Measurements from ENCODE around the gene SH3BGRL.
"Not testable (repeated sequence)": the region's sequence is repeated elsewhere in the genome, so short reads cannot be mapped to it uniquely, and the experiment has no call there.

SH3BGRL gene

GRCh38 chrX:81259020-81259713 is 57.3 kb downstream of the SH3BGRL start:
- in situ Hi-C loops (cut with MboI; ENCODE audit: low sequenced_read_pairs): no loop called here

DNA sequence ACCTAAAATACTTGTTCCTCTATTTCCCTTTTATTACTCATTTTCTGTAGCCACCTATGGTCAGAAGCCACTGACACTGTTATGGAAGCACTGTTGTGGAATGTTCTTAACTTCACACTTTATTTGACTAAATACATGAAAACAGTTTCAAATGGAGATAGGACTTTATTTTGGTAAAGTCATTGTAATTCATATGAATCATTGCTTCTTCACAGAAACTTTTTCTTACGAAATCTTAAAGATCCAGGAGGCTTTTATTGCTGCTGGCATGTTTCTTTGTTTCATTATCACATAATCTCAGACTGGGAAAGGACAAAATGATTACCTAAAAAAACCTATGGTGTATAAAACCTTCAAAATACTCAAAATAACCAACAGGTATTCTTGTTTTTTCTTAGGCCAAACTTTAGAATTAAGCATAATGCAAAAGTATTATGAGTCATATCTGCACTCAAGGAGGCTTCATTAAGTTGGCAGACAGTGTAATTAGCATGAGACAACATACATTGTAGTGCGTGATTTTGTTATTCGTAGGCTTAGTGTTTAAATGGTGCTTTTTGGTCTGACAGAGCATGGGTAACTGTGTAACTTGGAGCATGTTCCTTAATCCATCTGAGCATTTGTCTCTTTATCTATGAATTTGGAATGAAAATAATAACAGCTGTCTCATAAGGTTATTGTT is 58.0 kb downstream of the SH3BGRL start:
- in situ Hi-C loops (cut with MboI; ENCODE audit: low sequenced_read_pairs): no loop called here

DNA sequence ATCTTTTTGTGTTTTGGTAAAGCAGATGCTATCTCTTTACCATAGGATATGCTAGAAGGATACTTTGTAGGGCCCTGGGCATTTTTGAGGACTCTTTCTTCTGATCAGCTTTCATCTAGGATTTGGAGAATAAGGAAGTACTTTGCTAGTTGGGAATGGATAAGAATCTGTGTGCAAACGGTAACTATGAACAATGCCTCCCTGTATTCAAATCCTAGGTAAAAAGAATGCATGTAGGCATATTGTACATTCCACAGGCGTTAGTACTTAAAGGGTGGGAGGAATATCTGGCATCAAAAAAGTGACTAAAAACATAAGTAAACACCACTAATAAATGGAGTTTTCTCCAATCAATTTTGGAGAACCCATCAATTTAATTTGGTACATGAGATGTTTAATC is 59.7 kb downstream of the SH3BGRL start:
- in situ Hi-C loops (cut with MboI; ENCODE audit: low sequenced_read_pairs): no loop called here

GRCh38 chrX:81263059-81263458 is 61.2 kb downstream of the SH3BGRL start:
- in situ Hi-C loops (cut with MboI; ENCODE audit: low sequenced_read_pairs): no loop called here

GRCh38 chrX:81278616-81279015 is 76.7 kb downstream of the SH3BGRL start:
- in situ Hi-C loops (cut with MboI; ENCODE audit: low sequenced_read_pairs): no loop called here

GRCh38 chrX:81280148-81280547 is 78.2 kb downstream of the SH3BGRL start:
- in situ Hi-C loops (cut with MboI; ENCODE audit: low sequenced_read_pairs): no loop called here

DNA sequence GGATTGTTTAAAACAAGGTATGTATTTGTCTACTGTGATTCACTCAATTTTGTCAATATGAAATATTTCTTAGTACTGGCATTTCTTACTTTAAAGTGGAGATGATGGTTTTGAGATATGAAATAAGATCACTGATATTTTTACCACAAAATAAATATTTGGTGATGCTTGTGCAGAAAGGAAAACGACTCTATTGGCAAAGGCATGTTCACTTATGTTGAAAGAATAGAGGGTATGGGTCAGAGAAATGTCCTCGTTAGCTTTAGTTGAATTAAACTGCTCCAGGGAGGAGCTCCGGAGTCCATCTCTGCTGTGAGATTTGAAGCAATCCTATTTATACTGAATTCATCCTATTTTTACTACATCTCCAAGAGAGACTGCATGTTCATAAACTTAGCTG is 84.2 kb downstream of the SH3BGRL start:
- in situ Hi-C loops (cut with MboI; ENCODE audit: low sequenced_read_pairs): no loop called here

DNA sequence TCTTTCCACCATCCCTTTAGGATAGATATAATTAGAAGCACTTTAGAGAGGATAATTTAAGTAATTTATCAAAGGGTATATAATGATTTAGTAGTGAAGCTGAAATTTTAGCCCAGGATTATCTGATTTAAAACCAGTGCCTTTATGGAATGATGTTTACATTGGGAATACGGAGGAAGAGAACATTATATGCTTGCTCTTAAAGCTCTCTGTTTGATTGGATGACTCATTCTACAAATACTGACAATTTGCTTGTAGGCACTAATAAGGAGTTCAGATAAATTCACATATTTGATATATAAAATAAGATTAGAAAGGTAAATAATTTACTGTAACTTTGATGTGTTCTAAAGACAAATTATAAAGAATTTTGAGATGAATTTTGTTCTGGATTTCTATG is 84.7 kb downstream of the SH3BGRL start:
- in situ Hi-C loops (cut with MboI; ENCODE audit: low sequenced_read_pairs): no loop called here

DNA sequence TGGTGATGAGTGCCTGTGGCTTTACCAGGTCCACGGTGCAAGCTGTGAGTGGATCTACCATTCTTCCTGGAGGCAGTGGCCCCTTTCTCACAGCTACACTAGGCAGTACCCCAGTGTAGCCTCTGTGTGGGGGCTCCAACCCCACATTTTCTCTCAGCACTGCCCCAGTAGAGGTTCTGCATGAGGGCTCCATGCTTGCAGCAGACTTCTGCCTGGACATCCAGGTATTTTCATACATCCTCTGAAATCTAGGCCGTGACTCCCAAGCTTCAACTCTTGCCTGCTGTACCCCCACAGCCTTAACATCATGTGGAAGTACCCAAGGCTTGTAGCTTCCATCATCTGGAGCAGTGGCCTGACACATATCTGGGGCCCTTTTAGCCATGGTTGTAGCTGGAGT is 90.1 kb downstream of the SH3BGRL start:
- in situ Hi-C loops (cut with MboI; ENCODE audit: low sequenced_read_pairs): no loop called here

- in situ Hi-C loops (cut with MboI; ENCODE audit: low sequenced_read_pairs): no loop called here
Measured at GRCh38 chrX:81294101-81294500, 92.2 kb downstream of the SH3BGRL start.

GRCh38 chrX:81301877-81302276 is 100.0 kb downstream of the SH3BGRL start:
- in situ Hi-C loops (cut with MboI; ENCODE audit: low sequenced_read_pairs): no loop called here

DNA sequence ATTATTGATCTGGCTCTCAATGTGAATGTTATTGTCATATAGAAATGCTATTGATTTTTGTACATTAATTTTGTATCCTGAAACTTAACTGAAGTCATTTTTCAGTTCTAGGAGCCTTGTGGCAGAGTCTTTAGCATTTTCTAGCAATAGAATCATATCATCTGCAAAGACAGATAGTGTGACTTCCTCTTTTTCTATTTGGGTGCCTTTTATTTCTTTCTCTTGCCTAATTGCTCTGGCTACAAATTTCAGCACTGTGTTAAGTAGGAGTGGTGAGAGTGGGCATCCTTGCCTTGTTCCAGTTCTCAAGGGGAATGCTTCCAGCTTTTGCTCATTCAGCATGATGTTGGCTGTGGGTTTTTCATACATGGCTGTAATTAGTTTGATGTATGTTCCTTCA is 102.7 kb downstream of the SH3BGRL start:
- in situ Hi-C loops (cut with MboI; ENCODE audit: low sequenced_read_pairs): no loop called here

- in situ Hi-C loops (cut with MboI; ENCODE audit: low sequenced_read_pairs): no loop called here
Measured at GRCh38 chrX:81305240-81305639, 103.3 kb downstream of the SH3BGRL start.

- in situ Hi-C loops (cut with MboI; ENCODE audit: low sequenced_read_pairs): no loop called here
Measured at GRCh38 chrX:81308086-81308829, 106.4 kb downstream of the SH3BGRL start.

DNA sequence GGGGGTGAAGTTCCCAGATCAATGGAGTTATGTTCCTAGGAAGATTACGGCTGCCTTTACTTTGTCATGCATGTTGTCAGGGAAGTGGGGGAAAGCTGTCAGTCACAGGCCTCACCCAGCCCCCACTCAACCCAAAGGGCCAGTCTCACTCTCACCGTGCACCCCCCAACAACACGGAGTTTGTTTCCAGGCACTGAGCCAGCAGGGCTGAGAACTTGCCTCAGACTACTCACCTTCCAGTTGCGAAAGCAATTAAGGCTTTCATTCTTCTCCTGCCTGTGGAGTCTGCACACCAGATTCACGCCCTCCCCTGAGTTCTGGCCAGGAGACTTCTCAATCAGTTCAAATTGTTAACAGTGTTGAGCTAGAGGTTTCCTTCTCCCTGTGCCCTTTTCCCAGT is 114.3 kb downstream of the SH3BGRL start:
- in situ Hi-C loops (cut with MboI; ENCODE audit: low sequenced_read_pairs): no loop called here

GRCh38 chrX:81331653-81332052 is 129.8 kb downstream of the SH3BGRL start:
- in situ Hi-C loops (cut with MboI; ENCODE audit: low sequenced_read_pairs): not testable (repeated sequence)

- in situ Hi-C loops (cut with MboI; ENCODE audit: low sequenced_read_pairs): no loop called here
Measured at GRCh38 chrX:81336455-81337152, 134.7 kb downstream of the SH3BGRL start.

DNA sequence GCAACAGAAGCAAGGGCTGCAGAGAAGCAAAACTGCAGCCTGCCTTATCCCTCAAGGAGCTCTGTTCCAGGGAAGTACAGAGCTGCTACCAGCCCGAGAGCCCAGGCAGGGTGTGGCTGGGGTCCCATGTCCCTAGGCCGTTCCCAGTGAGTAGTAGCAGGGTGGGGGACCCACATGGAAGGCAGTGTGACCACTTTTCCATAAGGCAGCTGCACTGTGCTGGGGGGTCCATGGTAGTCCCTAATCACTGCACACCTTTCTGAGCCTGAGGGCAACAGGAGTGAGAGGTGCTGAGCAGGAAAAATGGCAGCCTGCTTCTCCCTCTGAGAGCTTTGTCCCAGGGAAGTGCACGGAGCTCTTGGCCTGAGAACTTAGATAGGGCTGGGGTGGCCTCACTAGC is 135.9 kb downstream of the SH3BGRL start:
- in situ Hi-C loops (cut with MboI; ENCODE audit: low sequenced_read_pairs): no loop called here

GRCh38 chrX:81338924-81339323 is 137.0 kb downstream of the SH3BGRL start:
- in situ Hi-C loops (cut with MboI; ENCODE audit: low sequenced_read_pairs): no loop called here

DNA sequence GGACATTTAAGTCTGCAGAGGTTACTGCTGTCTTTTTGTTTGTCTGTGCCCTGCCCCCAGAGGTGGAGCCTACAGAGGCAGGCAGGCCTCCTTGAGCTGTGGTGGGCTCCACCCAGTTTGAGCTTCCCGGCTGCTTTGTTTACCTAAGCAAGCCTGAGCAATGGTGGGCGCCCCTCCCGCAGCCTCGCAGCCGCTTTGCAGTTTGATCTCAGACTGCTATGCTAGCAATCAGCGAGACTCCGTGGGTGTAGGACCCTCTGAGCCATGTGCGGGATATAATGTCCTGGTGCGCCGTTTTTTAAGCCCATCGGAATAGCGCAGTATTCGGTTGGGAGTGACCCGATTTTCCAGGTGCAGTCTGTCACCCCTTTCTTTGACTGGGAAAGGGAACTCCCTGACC is 143.4 kb downstream of the SH3BGRL start:
- in situ Hi-C loops (cut with MboI; ENCODE audit: low sequenced_read_pairs): not testable (repeated sequence)

All from HL-60/S4 treated with phorbol 12-myristate 13-acetate at 8.2 ng/mL for 4 days and 3 days (cell line).